ENCODE results near the gene DGKI.

DNA sequence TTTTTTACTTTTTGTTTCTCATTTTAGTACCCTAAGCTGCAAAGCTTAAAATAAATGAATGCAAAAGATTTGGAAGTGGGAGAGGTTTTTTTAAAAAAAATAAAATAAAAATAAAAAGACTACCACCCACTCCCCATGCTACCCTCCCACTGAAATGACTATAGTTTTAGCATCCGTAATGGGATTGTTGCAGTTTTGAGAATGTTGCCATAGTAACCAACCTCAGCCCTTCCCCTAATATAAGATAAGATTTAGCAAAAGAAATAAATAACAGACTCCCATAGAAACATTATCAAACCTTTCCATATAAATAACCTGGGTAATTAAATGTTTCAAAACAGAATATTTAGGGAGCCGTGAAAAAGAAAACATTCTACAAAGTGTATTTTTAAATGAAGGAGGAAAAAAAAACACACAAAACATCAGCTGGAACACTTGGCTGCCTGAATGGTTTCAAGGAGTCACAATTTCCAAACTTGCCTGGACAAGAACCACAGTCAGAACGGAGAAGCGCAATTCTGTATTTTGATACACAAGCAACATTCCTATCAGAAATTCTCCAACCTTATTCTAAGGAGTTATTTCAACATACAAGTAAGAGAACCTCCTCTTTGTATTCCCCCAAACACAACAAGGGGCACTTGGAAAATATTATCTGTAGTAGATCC lies 57.4 kb downstream of the DGKI start:
- no peak for TF ChIP-seq JUNB (IDR thresholded peaks at IDR 0.05; ENCODE audit: unreplicated experiment)
- TF ChIP-seq, protein P1, sequence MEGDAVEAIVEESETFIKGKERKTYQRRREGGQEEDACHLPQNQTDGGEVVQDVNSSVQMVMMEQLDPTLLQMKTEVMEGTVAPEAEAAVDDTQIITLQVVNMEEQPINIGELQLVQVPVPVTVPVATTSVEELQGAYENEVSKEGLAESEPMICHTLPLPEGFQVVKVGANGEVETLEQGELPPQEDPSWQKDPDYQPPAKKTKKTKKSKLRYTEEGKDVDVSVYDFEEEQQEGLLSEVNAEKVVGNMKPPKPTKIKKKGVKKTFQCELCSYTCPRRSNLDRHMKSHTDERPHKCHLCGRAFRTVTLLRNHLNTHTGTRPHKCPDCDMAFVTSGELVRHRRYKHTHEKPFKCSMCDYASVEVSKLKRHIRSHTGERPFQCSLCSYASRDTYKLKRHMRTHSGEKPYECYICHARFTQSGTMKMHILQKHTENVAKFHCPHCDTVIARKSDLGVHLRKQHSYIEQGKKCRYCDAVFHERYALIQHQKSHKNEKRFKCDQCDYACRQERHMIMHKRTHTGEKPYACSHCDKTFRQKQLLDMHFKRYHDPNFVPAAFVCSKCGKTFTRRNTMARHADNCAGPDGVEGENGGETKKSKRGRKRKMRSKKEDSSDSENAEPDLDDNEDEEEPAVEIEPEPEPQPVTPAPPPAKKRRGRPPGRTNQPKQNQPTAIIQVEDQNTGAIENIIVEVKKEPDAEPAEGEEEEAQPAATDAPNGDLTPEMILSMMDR (conservative IDR thresholded peaks at IDR 0.05; ENCODE audit: low read depth in 2 of 2), result no peak
- TF ChIP-seq, protein P2, sequence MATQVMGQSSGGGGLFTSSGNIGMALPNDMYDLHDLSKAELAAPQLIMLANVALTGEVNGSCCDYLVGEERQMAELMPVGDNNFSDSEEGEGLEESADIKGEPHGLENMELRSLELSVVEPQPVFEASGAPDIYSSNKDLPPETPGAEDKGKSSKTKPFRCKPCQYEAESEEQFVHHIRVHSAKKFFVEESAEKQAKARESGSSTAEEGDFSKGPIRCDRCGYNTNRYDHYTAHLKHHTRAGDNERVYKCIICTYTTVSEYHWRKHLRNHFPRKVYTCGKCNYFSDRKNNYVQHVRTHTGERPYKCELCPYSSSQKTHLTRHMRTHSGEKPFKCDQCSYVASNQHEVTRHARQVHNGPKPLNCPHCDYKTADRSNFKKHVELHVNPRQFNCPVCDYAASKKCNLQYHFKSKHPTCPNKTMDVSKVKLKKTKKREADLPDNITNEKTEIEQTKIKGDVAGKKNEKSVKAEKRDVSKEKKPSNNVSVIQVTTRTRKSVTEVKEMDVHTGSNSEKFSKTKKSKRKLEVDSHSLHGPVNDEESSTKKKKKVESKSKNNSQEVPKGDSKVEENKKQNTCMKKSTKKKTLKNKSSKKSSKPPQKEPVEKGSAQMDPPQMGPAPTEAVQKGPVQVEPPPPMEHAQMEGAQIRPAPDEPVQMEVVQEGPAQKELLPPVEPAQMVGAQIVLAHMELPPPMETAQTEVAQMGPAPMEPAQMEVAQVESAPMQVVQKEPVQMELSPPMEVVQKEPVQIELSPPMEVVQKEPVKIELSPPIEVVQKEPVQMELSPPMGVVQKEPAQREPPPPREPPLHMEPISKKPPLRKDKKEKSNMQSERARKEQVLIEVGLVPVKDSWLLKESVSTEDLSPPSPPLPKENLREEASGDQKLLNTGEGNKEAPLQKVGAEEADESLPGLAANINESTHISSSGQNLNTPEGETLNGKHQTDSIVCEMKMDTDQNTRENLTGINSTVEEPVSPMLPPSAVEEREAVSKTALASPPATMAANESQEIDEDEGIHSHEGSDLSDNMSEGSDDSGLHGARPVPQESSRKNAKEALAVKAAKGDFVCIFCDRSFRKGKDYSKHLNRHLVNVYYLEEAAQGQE (IDR thresholded peaks at IDR 0.05; ENCODE audit: unreplicated experiment), result no peak
- TF ChIP-seq EZH2phosphoT487 (IDR thresholded peaks at IDR 0.05; ENCODE audit: unreplicated experiment), result no peak
- no peak for TF ChIP-seq CREB1 (CRISPR knock-in tag; IDR thresholded peaks at IDR 0.05; ENCODE audit: low read depth)
- TF ChIP-seq EZH2 (IDR thresholded peaks at IDR 0.05; ENCODE audit: low read depth, unreplicated experiment), result no peak
- TF ChIP-seq, protein P3, sequence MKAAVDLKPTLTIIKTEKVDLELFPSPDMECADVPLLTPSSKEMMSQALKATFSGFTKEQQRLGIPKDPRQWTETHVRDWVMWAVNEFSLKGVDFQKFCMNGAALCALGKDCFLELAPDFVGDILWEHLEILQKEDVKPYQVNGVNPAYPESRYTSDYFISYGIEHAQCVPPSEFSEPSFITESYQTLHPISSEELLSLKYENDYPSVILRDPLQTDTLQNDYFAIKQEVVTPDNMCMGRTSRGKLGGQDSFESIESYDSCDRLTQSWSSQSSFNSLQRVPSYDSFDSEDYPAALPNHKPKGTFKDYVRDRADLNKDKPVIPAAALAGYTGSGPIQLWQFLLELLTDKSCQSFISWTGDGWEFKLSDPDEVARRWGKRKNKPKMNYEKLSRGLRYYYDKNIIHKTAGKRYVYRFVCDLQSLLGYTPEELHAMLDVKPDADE (IDR thresholded peaks at IDR 0.05), result no peak

Measured in GM23338 (cell line).